Body of pancreas (tissue), 4 donors: ENCODE measurements around the gene TAF5.

Experiments
- POLR2A ChIP-seq, 3 donors: fragments of 450-650 bp; IDR thresholded peaks; one replicate each; pipeline ENCODE4 v1.6.1; 2016; ENCODE audit warnings: antibody characterized with exemption in 3 of 3, mild to moderate bottlenecking in 2 of 3
- TF ChIP-seq, protein P1 (sequence below), 7 experiments: fragments of 450-650 bp in 4 of 7; fragments of 200-600 bp in 3 of 7; sonication (generic) in 3 of 7; IDR thresholded peaks; one replicate each; pipeline ENCODE4 v1.5.1; 2016 to 2019; ENCODE audit warnings: antibody characterized with exemption in 7 of 7

GRCh38 chr10:103333934-103334520, 33.7 kb upstream of the TAF5 start:
- TF ChIP-seq, protein P1, sequence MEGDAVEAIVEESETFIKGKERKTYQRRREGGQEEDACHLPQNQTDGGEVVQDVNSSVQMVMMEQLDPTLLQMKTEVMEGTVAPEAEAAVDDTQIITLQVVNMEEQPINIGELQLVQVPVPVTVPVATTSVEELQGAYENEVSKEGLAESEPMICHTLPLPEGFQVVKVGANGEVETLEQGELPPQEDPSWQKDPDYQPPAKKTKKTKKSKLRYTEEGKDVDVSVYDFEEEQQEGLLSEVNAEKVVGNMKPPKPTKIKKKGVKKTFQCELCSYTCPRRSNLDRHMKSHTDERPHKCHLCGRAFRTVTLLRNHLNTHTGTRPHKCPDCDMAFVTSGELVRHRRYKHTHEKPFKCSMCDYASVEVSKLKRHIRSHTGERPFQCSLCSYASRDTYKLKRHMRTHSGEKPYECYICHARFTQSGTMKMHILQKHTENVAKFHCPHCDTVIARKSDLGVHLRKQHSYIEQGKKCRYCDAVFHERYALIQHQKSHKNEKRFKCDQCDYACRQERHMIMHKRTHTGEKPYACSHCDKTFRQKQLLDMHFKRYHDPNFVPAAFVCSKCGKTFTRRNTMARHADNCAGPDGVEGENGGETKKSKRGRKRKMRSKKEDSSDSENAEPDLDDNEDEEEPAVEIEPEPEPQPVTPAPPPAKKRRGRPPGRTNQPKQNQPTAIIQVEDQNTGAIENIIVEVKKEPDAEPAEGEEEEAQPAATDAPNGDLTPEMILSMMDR (IDR thresholded peaks at IDR 0.05): peak in 6 of 7 experiments; percentile 37 to 75 (median 45)
- TF ChIP-seq POLR2A (IDR thresholded peaks at IDR 0.05): no peak
